ENCODE results near the gene CSH2. TPM values are rescaled to one million over a fixed set of nuclear protein-coding genes. Genes with fewer than 3 reads are reported as not detected.

CSH2 gene
- total and polyA plus RNA-seq, 4 experiments from 2014 or later, result not detected

- Mint-ChIP-seq H3K27ac (peak overlapping the region; percentile 55 to 90 (median 70)), H3K27me3 (no peaks in the 10 kb centered on the region), H3K4me1 (peaks cover 44 to 81% (median 65%) of the 10 kb centered on the region in 4 donors), H3K36me3 (peaks cover 47 to 91% of the 10 kb centered on the region in 2 donors), H3K9me3 (peaks cover 0 to 3% (median 0%) of the 10 kb centered on the region in 8 donors), H3K4me3 (peak overlapping the region; percentile 17 to 71 (median 42))
- no peak for DNase-seq
- Histone ChIP-seq H3K9me3 (ENCODE audit: control insufficient read depth in 1 of 2, low read length in 2 of 2) (no peaks in the 10 kb centered on the region), H3K4me1 (ENCODE audit: insufficient read depth, low read length) (peaks cover 63% of the 10 kb centered on the region), H3K4me3 (ENCODE audit: low read length in 2 of 2) (no peak overlapping the region), H3K27ac (ENCODE audit: low read depth, low read length) (peak overlapping the region; percentile 4), H3K27me3 (ENCODE audit: insufficient read depth, low read length) (no peaks in the 10 kb centered on the region), H3K36me3 (ENCODE audit: insufficient read depth, low read length) (peaks cover 73% of the 10 kb centered on the region)
- ChIA-PET CTCF (ENCODE audit: partially characterized antibody) (interaction anchor here (0.6 to 5.3 kb wide), 4 partner anchors 8 to 71 kb away, joined by 3 to 37 read pairs (median 12); partner anchors contain the start of genes CCDC47 and DDX42), POLR2A (ENCODE audit: partially characterized antibody) (interaction anchor here (0.9 to 12.7 kb wide), 7 partner anchors 8 to 315 kb away, joined by 4 to 129 read pairs (median 6); partner anchors contain the start of genes CCDC47, DDX42 and SMARCD2)
- intact Hi-C loops (cut with micrococcal nuclease), result no loop called here
These were observed 42.0 kb downstream of the CSH2 start for GRCh38 chr17:63831505-63831904.

GRCh38 chr17:63830904-63831491, 42.5 kb downstream of the CSH2 start:
- no peak overlapping the region for H3K4me3 ChIP-seq (ENCODE audit: low read length in 2 of 2)
- CTCF ChIA-PET (ENCODE audit: partially characterized antibody), result interaction anchor here (0.6 to 5.3 kb wide), 4 partner anchors 9 to 71 kb away, joined by 3 to 37 read pairs (median 12); partner anchors contain the start of genes CCDC47 and DDX42
- peaks cover 68% of the 10 kb centered on the region for H3K4me1 ChIP-seq (ENCODE audit: insufficient read depth, low read length)
- Mint-ChIP-seq H3K4me3 (peak overlapping the region in 6 of 8 donors; percentile 44 to 76 (median 62)), H3K36me3 (peaks cover 47 to 93% of the 10 kb centered on the region in 2 donors), H3K4me1 (peaks cover 47 to 86% (median 69%) of the 10 kb centered on the region in 4 donors), H3K27me3 (no peaks in the 10 kb centered on the region), H3K27ac (peak overlapping the region; percentile 59 to 95 (median 80)), H3K9me3 (peaks cover 0 to 3% (median 0%) of the 10 kb centered on the region in 8 donors)
- H3K9me3 ChIP-seq (ENCODE audit: control insufficient read depth in 1 of 2, low read length in 2 of 2), result no peaks in the 10 kb centered on the region
- H3K27ac ChIP-seq (ENCODE audit: low read depth, low read length), result peak overlapping the region; percentile 4
- POLR2A ChIA-PET (ENCODE audit: partially characterized antibody), result interaction anchor here (0.9 to 12.7 kb wide), 7 partner anchors 9 to 135 kb away, joined by 4 to 129 read pairs (median 6); partner anchors contain the start of genes CCDC47, DDX42 and SMARCD2
- intact Hi-C loops (cut with micrococcal nuclease), result no loop called here
- H3K27me3 ChIP-seq (ENCODE audit: insufficient read depth, low read length), result no peaks in the 10 kb centered on the region
- peaks cover 69% of the 10 kb centered on the region for H3K36me3 ChIP-seq (ENCODE audit: insufficient read depth, low read length)
- DNase-seq, result no peak

GRCh38 chr17:63830278-63830677, 43.2 kb downstream of the CSH2 start:
- Mint-ChIP-seq H3K27me3 (no peaks in the 10 kb centered on the region), H3K36me3 (peaks cover 50 to 94% of the 10 kb centered on the region in 2 donors), H3K9me3 (peaks cover 0 to 3% (median 0%) of the 10 kb centered on the region in 8 donors), H3K27ac (peak overlapping the region in 5 of 7 donors; percentile 22 to 95 (median 75)), H3K4me1 (peaks cover 49 to 86% (median 73%) of the 10 kb centered on the region in 4 donors), H3K4me3 (peak overlapping the region in 1 of 8 donors; percentile 76)
- no peak overlapping the region for H3K4me3 ChIP-seq (ENCODE audit: low read length in 2 of 2)
- peak overlapping the region; percentile 7 for H3K27ac ChIP-seq (ENCODE audit: low read depth, low read length)
- H3K4me1 ChIP-seq (ENCODE audit: insufficient read depth, low read length), result peaks cover 72% of the 10 kb centered on the region
- POLR2A ChIA-PET (ENCODE audit: partially characterized antibody), result interaction anchor here (0.9 to 12.7 kb wide), 7 partner anchors 9 to 316 kb away, joined by 3 to 129 read pairs (median 6); partner anchors contain the start of genes CCDC47, DDX42 and SMARCD2
- no peaks in the 10 kb centered on the region for H3K27me3 ChIP-seq (ENCODE audit: insufficient read depth, low read length)
- H3K36me3 ChIP-seq (ENCODE audit: insufficient read depth, low read length), result peaks cover 68% of the 10 kb centered on the region
- CTCF ChIA-PET (ENCODE audit: partially characterized antibody), result interaction anchor here (0.9 to 5.3 kb wide), 4 partner anchors 10 to 19 kb away, joined by 3 to 37 read pairs (median 18); partner anchors contain the start of gene SMARCD2
- intact Hi-C loops (cut with micrococcal nuclease), result no loop called here
- H3K9me3 ChIP-seq (ENCODE audit: control insufficient read depth in 1 of 2, low read length in 2 of 2), result no peaks in the 10 kb centered on the region
- DNase-seq, result no peak

- H3K27ac ChIP-seq (ENCODE audit: low read depth, low read length), result peak overlapping the region; percentile 8
- H3K4me1 ChIP-seq (ENCODE audit: insufficient read depth, low read length), result peaks cover 67% of the 10 kb centered on the region
- no peaks in the 10 kb centered on the region for H3K9me3 ChIP-seq (ENCODE audit: control insufficient read depth in 1 of 2, low read length in 2 of 2)
- no peak overlapping the region for H3K4me3 ChIP-seq (ENCODE audit: low read length in 2 of 2)
- peak overlapping the region in 7 of 8 donors; percentile 5 to 94 (median 50) for H3K4me3 Mint-ChIP-seq
- peak overlapping the region in 6 of 7 donors; percentile 29 to 95 (median 61) for H3K27ac Mint-ChIP-seq
- peaks cover 71% of the 10 kb centered on the region for H3K36me3 ChIP-seq (ENCODE audit: insufficient read depth, low read length)
- ChIA-PET POLR2A (ENCODE audit: partially characterized antibody) (interaction anchor here (0.6 to 12.7 kb wide), 9 partner anchors 11 to 677 kb away, joined by 3 to 129 read pairs (median 4); partner anchors contain the start of genes CCDC47, DDX42, DDX5 and ICAM2), CTCF (ENCODE audit: partially characterized antibody) (interaction anchor here (1.2 to 5.3 kb wide), 7 partner anchors 11 to 134 kb away, joined by 3 to 37 read pairs (median 4); partner anchors contain the start of gene SMARCD2)
- H3K9me3 Mint-ChIP-seq, result peaks cover 0 to 3% (median 0%) of the 10 kb centered on the region in 8 donors
- DNase-seq, result no peak
- H3K27me3 Mint-ChIP-seq, result no peaks in the 10 kb centered on the region
- no peaks in the 10 kb centered on the region for H3K27me3 ChIP-seq (ENCODE audit: insufficient read depth, low read length)
- H3K36me3 Mint-ChIP-seq, result peaks cover 55 to 95% of the 10 kb centered on the region in 2 donors
- intact Hi-C loops (cut with micrococcal nuclease), result loop anchor here (5.0 kb wide), 1 partner anchor 207 kb away; the partner anchor contains the start of gene MAP3K3
- H3K4me1 Mint-ChIP-seq, result peaks cover 45 to 84% (median 74%) of the 10 kb centered on the region in 4 donors
These were observed 44.5 kb downstream of the CSH2 start for GRCh38 chr17:63828936-63829335.

GRCh38 chr17:63827801-63828221, 45.7 kb downstream of the CSH2 start:
- CTCF ChIA-PET (ENCODE audit: partially characterized antibody), result interaction anchor here (0.8 to 5.3 kb wide), 12 partner anchors 8 to 133 kb away, joined by 3 to 37 read pairs (median 4); partner anchors contain the start of gene SMARCD2
- Mint-ChIP-seq H3K4me1 (peaks cover 46 to 91% (median 76%) of the 10 kb centered on the region in 4 donors), H3K4me3 (peak overlapping the region; percentile 93 to 100 (median 98)), H3K27ac (peak overlapping the region; percentile 95 to 100 (median 100)), H3K36me3 (peaks cover 61 to 93% of the 10 kb centered on the region in 2 donors), H3K9me3 (peaks cover 0 to 3% (median 0%) of the 10 kb centered on the region in 8 donors), H3K27me3 (no peaks in the 10 kb centered on the region)
- Histone ChIP-seq H3K4me3 (ENCODE audit: low read length in 2 of 2) (peak overlapping the region; percentile 93), H3K36me3 (ENCODE audit: insufficient read depth, low read length) (peaks cover 69% of the 10 kb centered on the region), H3K4me1 (ENCODE audit: insufficient read depth, low read length) (peaks cover 67% of the 10 kb centered on the region), H3K27me3 (ENCODE audit: insufficient read depth, low read length) (no peaks in the 10 kb centered on the region), H3K9me3 (ENCODE audit: control insufficient read depth in 1 of 2, low read length in 2 of 2) (no peaks in the 10 kb centered on the region), H3K27ac (ENCODE audit: low read depth, low read length) (peak overlapping the region; percentile 90)
- intact Hi-C loops (cut with micrococcal nuclease), result loop anchor here (1.0 to 5.0 kb wide), 5 partner anchors 15 to 206 kb away; partner anchors contain the start of genes CCDC47, MAP3K3 and STRADA
- POLR2A ChIA-PET (ENCODE audit: partially characterized antibody), result interaction anchor here (1.0 to 12.7 kb wide), 8 partner anchors 12 to 318 kb away, joined by 3 to 129 read pairs (median 10); partner anchors contain the start of genes CCDC47, DDX42, ICAM2 and LIMD2
- no peak for DNase-seq

GRCh38 chr17:63827002-63827800, 46.3 kb downstream of the CSH2 start, which contains the start of the genes FTSJ3 and PSMC5:
FTSJ3 (minus strand) TSS chr17:63827663; CDS start chr17:63826902, 761 bp downstream.
PSMC5 (plus strand) TSS chr17:63827431; CDS start chr17:63827491, 60 bp downstream.
- POLR2A ChIA-PET (ENCODE audit: partially characterized antibody), result interaction anchor here (0.9 to 12.7 kb wide), 15 partner anchors 9 to 319 kb away, joined by 3 to 129 read pairs (median 4); partner anchors contain the start of genes CCDC47, DDX42, LIMD2 and MAP3K3
- peaks cover 0 to 3% (median 0%) of the 10 kb centered on the region in 8 donors for H3K9me3 Mint-ChIP-seq
- CTCF ChIA-PET (ENCODE audit: partially characterized antibody), result interaction anchor here (1.0 to 5.3 kb wide), 10 partner anchors 7 to 51 kb away, joined by 3 to 37 read pairs (median 4); partner anchors contain the start of gene SMARCD2
- peak within 1 kb of the TSS; percentile 95 to 100 (median 100) for H3K27ac Mint-ChIP-seq
- Histone ChIP-seq H3K4me3 (ENCODE audit: low read length in 2 of 2) (peak within 1 kb of the TSS; percentile 93), H3K4me1 (ENCODE audit: insufficient read depth, low read length) (peaks cover 62% of the 10 kb centered on the region), H3K9me3 (ENCODE audit: control insufficient read depth in 1 of 2, low read length in 2 of 2) (no peaks in the 10 kb centered on the region), H3K27ac (ENCODE audit: low read depth, low read length) (peak within 1 kb of the TSS; percentile 90), H3K27me3 (ENCODE audit: insufficient read depth, low read length) (no peaks in the 10 kb centered on the region), H3K36me3 (ENCODE audit: insufficient read depth, low read length) (peaks cover 67% of the 10 kb centered on the region)
- H3K4me1 Mint-ChIP-seq, result peaks cover 46 to 92% (median 74%) of the 10 kb centered on the region in 4 donors
- peak; percentile 96 to 98 (median 97) for DNase-seq
- peaks cover 62 to 93% of the 10 kb centered on the region in 2 donors for H3K36me3 Mint-ChIP-seq
- intact Hi-C loops (cut with micrococcal nuclease), result loop anchor here (1.0 to 5.0 kb wide), 5 partner anchors 16 to 205 kb away; partner anchors contain the start of genes CCDC47, MAP3K3 and STRADA
- H3K4me3 Mint-ChIP-seq, result peak within 1 kb of the TSS; percentile 93 to 100 (median 98)
- H3K27me3 Mint-ChIP-seq, result no peaks in the 10 kb centered on the region

Data from CD4-positive, alpha-beta memory T cell (primary cell).